Right atrium auricular region (tissue), 2 donors: ENCODE results near the gene SMIM29. TPM values are rescaled to one million over a fixed set of nuclear protein-coding genes. Genes with fewer than 3 reads are reported as not detected.

Source experiments
- DNase-seq: peaks from one replicate; pipeline ENCODE4 v3.0.0-alpha.2; 2019; ENCODE audit warnings: low spot score
- H3K27ac ChIP-seq, 2 donors: fragments of 200-600 bp; sonication (generic); 1 replicate in 1 of 2; 2 replicates in 1 of 2; pipeline ENCODE4 v1.5.1; 2016 to 2019
- H3K27me3 ChIP-seq, 2 donors: fragments of 200-600 bp; sonication (generic); one replicate each; pipeline versions ENCODE4 v1.5.1 to v1.6.0; 2017 to 2019
- H3K36me3 ChIP-seq: fragments of 200-600 bp; sonication (generic); one replicate; pipeline ENCODE4 v1.5.1; 2016
- H3K4me1 ChIP-seq, 2 donors: fragments of 200-600 bp; sonication (generic); one replicate each; pipeline versions ENCODE4 v1.5.1 to v1.6.0; 2017 to 2019
- H3K4me3 ChIP-seq, 2 donors: fragments of 200-600 bp; sonication (generic); 1 replicate in 1 of 2; 2 replicates in 1 of 2; pipeline ENCODE4 v1.5.1; 2017 to 2019; ENCODE audit warnings: mild to moderate bottlenecking in 1 of 2, moderate library complexity in 1 of 2
- H3K9me3 ChIP-seq, 2 donors: fragments of 200-600 bp; sonication (generic); one replicate each; pipeline ENCODE4 v1.5.1; 2019
- CTCF ChIP-seq, 2 donors: fragments of 200-600 bp; sonication (generic); IDR thresholded peaks; one replicate each; pipeline ENCODE4 v1.5.1; 2019; ENCODE audit warnings: antibody characterized with exemption in 2 of 2
- total RNA-seq, 2 donors: library from RNA; depleted of rRNA; stranded (reverse); fragments of >200 nt; gene quantifications; one replicate each; pipeline ENCODE4 v1.1.0, GENCODE V29; 2016

The SMIM29 gene
- total RNA-seq, 2 donors from 2014 or later = 21.7 to 29.4 TPM

- no peaks in the 10 kb centered on the region for H3K27me3 ChIP-seq
- no peak for DNase-seq
- H3K4me3 ChIP-seq = no peak overlapping the region
- TF ChIP-seq CTCF (IDR thresholded peaks at IDR 0.05) = no peak
- H3K36me3 ChIP-seq = no peaks in the 10 kb centered on the region
- H3K9me3 ChIP-seq = no peaks in the 10 kb centered on the region
- H3K27ac ChIP-seq = no peak overlapping the region
- H3K4me1 ChIP-seq = peaks cover 0 to 34% of the 10 kb centered on the region in 2 donors
Observed at GRCh38 chr6:34242252-34243130, 6.3 kb downstream of the SMIM29 start.

GRCh38 chr6:34241351-34242215 lies 7.2 kb downstream of the SMIM29 start:
- Histone ChIP-seq H3K27ac (no peak overlapping the region), H3K27me3 (no peaks in the 10 kb centered on the region), H3K4me1 (peaks cover 0 to 33% of the 10 kb centered on the region in 2 donors), H3K36me3 (no peaks in the 10 kb centered on the region), H3K4me3 (no peak overlapping the region), H3K9me3 (no peaks in the 10 kb centered on the region)
- no peak for TF ChIP-seq CTCF (IDR thresholded peaks at IDR 0.05)
- no peak for DNase-seq

- no peak for TF ChIP-seq CTCF (IDR thresholded peaks at IDR 0.05)
- H3K27me3 ChIP-seq = no peaks in the 10 kb centered on the region
- no peak overlapping the region for H3K27ac ChIP-seq
- H3K4me3 ChIP-seq = no peak overlapping the region
- H3K9me3 ChIP-seq = no peaks in the 10 kb centered on the region
- H3K36me3 ChIP-seq = no peaks in the 10 kb centered on the region
- DNase-seq = no peak
- H3K4me1 ChIP-seq = peaks cover 0 to 43% of the 10 kb centered on the region in 2 donors
Observed at GRCh38 chr6:34240329-34241248, 8.2 kb downstream of the SMIM29 start.

GRCh38 chr6:34239893-34240292 lies 8.9 kb downstream of the SMIM29 start:
- no peak for DNase-seq
- Histone ChIP-seq H3K27ac (no peak overlapping the region), H3K4me3 (no peak overlapping the region), H3K36me3 (no peaks in the 10 kb centered on the region), H3K4me1 (peaks cover 0 to 43% of the 10 kb centered on the region in 2 donors), H3K27me3 (no peaks in the 10 kb centered on the region), H3K9me3 (no peaks in the 10 kb centered on the region)
- no peak for TF ChIP-seq CTCF (IDR thresholded peaks at IDR 0.05)

GRCh38 chr6:34239500-34239825 lies 9.3 kb downstream of the SMIM29 start:
- Histone ChIP-seq H3K4me1 (peaks cover 0 to 38% of the 10 kb centered on the region in 2 donors), H3K27ac (no peak overlapping the region), H3K36me3 (no peaks in the 10 kb centered on the region), H3K9me3 (no peaks in the 10 kb centered on the region), H3K4me3 (no peak overlapping the region), H3K27me3 (no peaks in the 10 kb centered on the region)
- no peak for TF ChIP-seq CTCF (IDR thresholded peaks at IDR 0.05)
- DNase-seq = no peak
